GM21825 (cell line): ENCODE results near the gene MYOC.
"Not testable (repeated sequence)": the region's sequence is repeated elsewhere in the genome, so short reads cannot be mapped to it uniquely, and the experiment has no call there.

Experiments
- ATAC-seq: cut with Tn5 transposase; IDR thresholded peaks from one replicate; pipeline ENCODE4 v1.9.1; 2021; ENCODE audit warnings: mild to moderate bottlenecking, moderate library complexity; ENCODE audit not compliant: unreplicated experiment

The MYOC gene

GRCh38 chr1:171611306-171611705, 41.2 kb downstream of the MYOC start:
- ATAC-seq, result no peak

GRCh38 chr1:171610385-171610784, 42.1 kb downstream of the MYOC start:
- ATAC-seq, result no peak

GRCh38 chr1:171606402-171606941, 46.0 kb downstream of the MYOC start:
- ATAC-seq, result no peak

- not testable (repeated sequence) for ATAC-seq
These were observed 49.4 kb downstream of the MYOC start for GRCh38 chr1:171603042-171603441.

- no peak for ATAC-seq
These were observed 51.6 kb downstream of the MYOC start for GRCh38 chr1:171600862-171601261.

- ATAC-seq, result not testable (repeated sequence)
These were observed 52.2 kb downstream of the MYOC start for GRCh38 chr1:171600310-171600709.

- ATAC-seq, result no peak
These were observed 55.3 kb downstream of the MYOC start for GRCh38 chr1:171597203-171597602.

- no peak for ATAC-seq
These were observed 55.8 kb downstream of the MYOC start for GRCh38 chr1:171596705-171597104.

- ATAC-seq, result no peak
These were observed 56.4 kb downstream of the MYOC start for GRCh38 chr1:171596119-171596518.

GRCh38 chr1:171595324-171595723, 57.2 kb downstream of the MYOC start:
- ATAC-seq, result no peak

- no peak for ATAC-seq
These were observed 62.5 kb downstream of the MYOC start for GRCh38 chr1:171590022-171590421.

- no peak for ATAC-seq
These were observed 64.3 kb downstream of the MYOC start for GRCh38 chr1:171588230-171588629.

- no peak for ATAC-seq
These were observed 66.8 kb downstream of the MYOC start for GRCh38 chr1:171585715-171586114.
